H1 (cell line): ENCODE measurements around the gene NDUFAF8. TPM values are rescaled to one million over a fixed set of nuclear protein-coding genes. Genes with fewer than 3 reads are reported as not detected.

Experiments
- BRCA1 ChIP-seq: IDR thresholded peaks from 2 replicates; pipeline ENCODE4 v1.6.1; 2012; ENCODE audit warnings: low read depth, low read length, improper control_type of control experiment
- EGR1 ChIP-seq: IDR thresholded peaks from 2 replicates; pipeline ENCODE4 v1.6.1; 2011; ENCODE audit warnings: low read depth, low read length, borderline replicate concordance
- GTF2F1 ChIP-seq: IDR thresholded peaks from 2 replicates; pipeline ENCODE4 v1.6.1; 2012; ENCODE audit warnings: low read depth, low read length, improper control_type of control experiment, borderline replicate concordance
- NRF1 ChIP-seq: IDR thresholded peaks from 2 replicates; pipeline ENCODE4 v1.6.1; 2011; ENCODE audit warnings: mild to moderate bottlenecking, low read depth, low read length, improper control_type of control experiment
- SP1 ChIP-seq: IDR thresholded peaks from 2 replicates; pipeline ENCODE4 v1.6.1; 2011; ENCODE audit warnings: low read depth, low read length
- SUZ12 ChIP-seq: fragments of 200-600 bp; sonication (generic); IDR thresholded peaks from 2 replicates; pipeline ENCODE4 v1.6.1; 2012; ENCODE audit warnings: mild to moderate bottlenecking, inconsistent platforms, low read length, moderate library complexity, mixed read lengths
- YY1 ChIP-seq: IDR thresholded peaks from 2 replicates; pipeline ENCODE4 v1.6.1; 2011; ENCODE audit warnings: low read depth, mild to moderate bottlenecking, low read length
- ZNF274 ChIP-seq: IDR thresholded peaks from 2 replicates; pipeline ENCODE4 v1.7.0; 2012; ENCODE audit warnings: low read length, borderline replicate concordance; ENCODE audit errors: extremely low read depth
- polyA plus RNA-seq, 7 experiments: library from polyadenylated mRNA; depleted of rRNA in 3 of 7; stranded (reverse) in 5 of 7; unstranded in 2 of 7; fragments of >200 nt in 5 of 7; fragments of 200-250 nt in 2 of 7; gene quantifications; 1 replicate in 5 of 7; 2 replicates in 1 of 7; 4 replicates in 1 of 7; pipeline versions ENCODE4 v1.2.1 to v1.2.3, GENCODE V29; 2011 to 2013; ENCODE audit warnings: missing spikeins in 2 of 7, mixed read lengths in 2 of 7
- total RNA-seq: library from RNA; stranded (reverse); fragmentation: NEBNext Ultra II Directional; extraction: Animal tissue kit (Norgen Biotek cat#: 25700); gene quantifications from 2 replicates; pipeline ENCODE4 v1.2.1, GENCODE V29; 2021

NDUFAF8 gene
- total and polyA plus RNA-seq, 2 of the 8 experiments (the other 6 are each of a cell fraction or from before 2014, with no cell fraction given) = 48.9 to 91.1 TPM

GRCh38 chr17:81238490-81238814 lies 666 bp upstream of the NDUFAF8 start (continued):
- no peak for TF ChIP-seq GTF2F1
- TF ChIP-seq ZNF274 = no peak
- TF ChIP-seq NRF1 = no peak
- TF ChIP-seq SP1 = no peak
- no peak for TF ChIP-seq BRCA1
- TF ChIP-seq SUZ12 = no peak
- no peak for TF ChIP-seq YY1
- no peak for TF ChIP-seq EGR1
